Cortex of kidney (tissue), 1 donor: ENCODE data around the gene NCDN.
"Not testable (repeated sequence)": the region's sequence is repeated elsewhere in the genome, so short reads cannot be mapped to it uniquely, and the experiment has no call there.

Source experiments
- DNase-seq: peaks from one replicate; lab custom pipeline; 2025; lab: John Stamatoyannopoulos, UW

Gene NCDN

GRCh38 chr1:35569936-35570335 lies 12.3 kb downstream of the NCDN start:
- DNase-seq = no peak

- no peak for DNase-seq
Measured at GRCh38 chr1:35570589-35571137, 13.1 kb downstream of the NCDN start.

- DNase-seq = no peak
Measured at GRCh38 chr1:35571263-35571662, 13.7 kb downstream of the NCDN start.

- DNase-seq = no peak
Measured at GRCh38 chr1:35572296-35572695, 14.7 kb downstream of the NCDN start.

DNA sequence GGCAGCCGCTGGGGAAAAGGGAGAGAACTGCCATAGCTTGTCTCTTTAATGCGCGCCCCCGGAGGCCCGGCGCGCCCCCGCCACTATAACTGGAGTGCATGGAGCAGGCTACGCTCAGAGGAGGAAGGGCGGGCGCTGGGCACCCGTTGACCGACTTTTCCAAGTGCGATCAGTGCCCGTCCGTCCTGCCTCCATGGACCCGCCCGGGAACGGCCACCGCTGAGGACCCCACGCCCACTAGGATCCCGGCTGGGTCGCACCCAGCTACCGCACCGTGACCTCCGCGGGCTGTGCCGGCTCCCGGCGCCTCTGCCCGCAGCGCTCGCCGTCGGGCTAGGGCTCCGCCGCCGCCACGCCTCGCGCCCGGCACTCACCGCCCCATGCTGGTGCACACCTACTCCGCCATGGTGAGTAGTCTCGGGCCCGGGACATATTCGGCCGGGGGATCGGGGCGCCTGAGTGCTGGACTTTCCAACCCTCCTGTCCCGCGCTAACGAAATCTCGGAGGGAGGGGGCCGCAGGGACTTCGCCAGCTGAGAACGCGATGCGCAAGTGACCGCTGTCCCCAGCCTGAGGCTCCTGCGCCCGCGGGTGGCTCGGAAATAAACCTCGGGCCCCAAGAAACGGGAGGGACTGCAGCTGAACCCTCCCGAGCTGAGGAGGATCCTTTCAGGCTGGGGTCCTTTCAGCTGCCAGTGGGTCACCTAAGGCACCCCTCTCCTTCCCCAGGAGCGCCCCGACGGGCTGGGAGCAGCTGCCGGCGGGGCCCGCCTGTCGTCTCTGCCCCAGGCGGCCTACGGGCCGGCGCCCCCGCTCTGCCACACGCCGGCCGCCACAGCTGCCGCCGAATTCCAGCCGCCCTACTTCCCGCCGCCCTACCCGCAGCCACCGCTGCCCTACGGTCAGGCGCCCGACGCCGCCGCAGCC lies 15.9 kb downstream of the NCDN start, which contains the start of gene TFAP2E:
Gene TFAP2E, plus strand, starts transcription at position 117 of the 927 bp plus-strand sequence. Its CDS starts 264 bp downstream, at position 381.
- DNase-seq = no peak

DNA sequence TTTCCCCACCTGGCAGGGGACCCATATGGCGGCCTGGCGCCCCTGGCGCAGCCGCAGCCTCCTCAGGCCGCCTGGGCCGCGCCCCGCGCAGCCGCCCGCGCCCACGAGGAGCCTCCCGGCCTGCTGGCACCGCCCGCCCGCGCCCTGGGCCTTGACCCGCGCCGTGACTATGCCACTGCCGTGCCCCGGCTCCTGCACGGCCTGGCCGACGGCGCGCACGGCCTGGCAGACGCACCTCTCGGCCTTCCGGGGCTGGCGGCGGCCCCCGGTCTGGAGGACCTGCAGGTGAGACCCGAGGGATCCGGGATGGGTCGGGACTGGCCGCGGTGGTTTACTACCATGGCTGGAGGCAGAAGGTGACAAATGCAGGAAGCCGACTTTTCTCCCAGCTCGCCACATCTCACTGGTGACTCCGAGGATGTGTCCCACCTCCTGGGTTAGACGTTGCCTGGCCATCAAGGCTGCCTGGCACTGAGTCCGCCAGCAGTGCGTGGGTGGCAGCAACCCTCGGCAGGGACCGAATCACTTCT lies 16.6 kb downstream of the NCDN start:
- DNase-seq = no peak

DNA sequence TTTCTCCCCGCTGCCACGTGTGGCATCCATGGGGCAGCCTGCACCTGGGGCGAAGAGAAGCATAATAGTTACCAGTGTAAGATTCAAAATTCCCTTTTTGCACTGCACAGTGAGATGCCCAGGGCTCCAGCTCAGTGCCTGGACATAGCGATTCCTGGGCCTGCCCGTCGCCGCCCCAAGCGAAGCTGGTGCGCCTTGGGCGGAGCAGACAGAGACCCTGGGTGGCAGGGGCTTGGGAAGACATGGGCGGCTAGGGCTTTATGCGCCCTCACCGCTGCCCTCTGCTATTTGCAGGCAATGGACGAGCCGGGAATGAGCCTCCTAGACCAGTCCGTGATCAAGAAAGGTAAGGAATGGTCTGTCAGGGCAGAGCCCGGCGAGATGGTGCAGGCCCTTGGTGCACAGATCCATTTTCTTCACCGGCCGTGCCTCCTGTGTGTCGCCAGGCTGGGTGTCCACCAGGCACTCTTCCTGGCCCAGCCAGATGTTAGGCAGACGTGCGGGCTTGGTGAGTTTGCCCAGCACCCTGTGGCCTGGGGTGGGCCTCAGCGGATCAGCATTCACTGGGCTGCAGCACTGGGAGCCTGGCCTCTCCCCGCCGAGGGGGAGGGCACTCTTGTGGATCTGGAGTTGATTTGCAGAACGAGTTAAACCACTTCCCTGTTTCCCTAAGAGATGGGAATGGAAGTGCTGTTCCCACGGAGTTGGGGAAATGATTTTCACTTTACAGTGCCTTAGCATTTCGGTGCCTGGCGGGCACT lies 17.2 kb downstream of the NCDN start:
- DNase-seq = no peak

DNA sequence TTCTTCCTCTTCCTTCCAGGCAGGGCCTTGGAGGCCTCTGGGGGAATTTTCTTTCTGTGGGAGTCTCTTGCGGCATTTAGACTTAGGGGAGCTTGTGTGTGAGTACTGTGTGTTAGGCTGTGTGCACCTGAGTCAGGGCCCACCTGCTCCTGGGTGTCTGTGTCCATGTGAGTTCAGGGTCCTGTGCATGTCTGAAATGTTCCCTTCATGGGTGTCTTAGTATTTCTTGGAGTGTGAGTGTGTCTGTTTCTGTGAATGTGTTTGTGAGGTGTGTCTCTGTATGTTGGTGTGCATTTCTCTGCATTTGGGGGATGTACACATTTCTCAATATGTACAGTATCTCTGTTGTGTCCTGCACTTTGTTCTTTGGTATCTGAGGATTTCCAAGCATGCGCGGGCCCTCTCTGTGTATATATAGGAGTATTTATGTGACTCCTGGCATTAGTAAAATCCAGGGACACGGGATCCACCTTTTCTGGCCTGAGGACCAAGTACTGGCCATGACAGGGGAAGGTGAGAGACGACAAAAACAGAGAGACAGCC lies 17.9 kb downstream of the NCDN start:
- no peak for DNase-seq

DNA sequence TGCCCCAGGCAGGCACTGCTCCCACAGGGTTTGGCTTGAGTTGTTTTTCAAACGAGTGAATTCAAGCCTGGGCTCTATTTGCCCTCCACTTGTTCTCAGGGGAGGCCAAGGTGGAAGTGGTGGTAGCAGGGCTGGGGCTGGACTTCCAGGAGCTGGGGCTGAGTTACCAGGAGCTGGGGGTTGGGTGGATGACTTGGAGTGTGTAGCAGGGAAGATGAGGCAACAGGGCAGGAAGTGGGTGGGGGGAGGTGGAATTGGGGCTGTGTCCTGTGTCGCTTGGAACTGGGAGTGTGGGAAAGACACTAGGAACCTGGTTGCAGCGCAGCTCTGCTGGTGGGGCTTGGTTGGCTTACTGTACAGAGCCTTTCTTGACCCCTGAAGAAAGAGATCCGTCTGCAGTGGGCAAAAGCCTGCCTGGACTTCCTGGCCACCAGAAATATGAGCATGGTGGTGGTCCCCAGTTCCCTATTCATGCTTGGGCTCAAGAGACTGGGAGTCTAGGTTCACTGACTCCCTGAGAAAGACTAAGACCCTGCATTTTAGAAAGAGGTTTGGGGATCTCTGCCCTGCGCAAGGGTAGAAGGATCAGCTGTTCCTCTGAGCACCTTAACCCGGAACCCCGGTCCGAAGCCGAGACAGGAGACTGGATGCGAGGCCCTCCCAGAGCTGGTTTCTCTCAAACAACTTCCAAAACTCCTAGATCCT lies 18.6 kb downstream of the NCDN start:
- DNase-seq = no peak

DNA sequence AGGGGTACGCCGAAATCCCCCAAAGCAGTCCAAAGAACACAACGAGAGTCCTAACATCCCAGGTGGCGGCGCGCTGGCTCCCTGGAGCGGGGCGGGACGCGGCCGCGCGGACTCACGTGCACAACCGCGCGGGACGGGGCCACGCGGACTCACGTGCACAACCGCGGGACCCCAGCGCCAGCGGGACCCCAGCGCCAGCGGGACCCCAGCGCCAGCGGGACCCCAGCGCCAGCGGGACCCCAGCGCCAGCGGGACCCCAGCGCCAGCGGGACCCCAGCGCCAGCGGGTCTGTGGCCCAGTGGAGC lies 19.1 kb downstream of the NCDN start:
- not testable (repeated sequence) for DNase-seq

GRCh38 chr1:35577071-35577998 lies 19.7 kb downstream of the NCDN start:
- DNase-seq = no peak

GRCh38 chr1:35580949-35581388 lies 23.4 kb downstream of the NCDN start:
- no peak for DNase-seq

- DNase-seq = not testable (repeated sequence)
Measured at GRCh38 chr1:35581621-35582020, 24.0 kb downstream of the NCDN start.

DNA sequence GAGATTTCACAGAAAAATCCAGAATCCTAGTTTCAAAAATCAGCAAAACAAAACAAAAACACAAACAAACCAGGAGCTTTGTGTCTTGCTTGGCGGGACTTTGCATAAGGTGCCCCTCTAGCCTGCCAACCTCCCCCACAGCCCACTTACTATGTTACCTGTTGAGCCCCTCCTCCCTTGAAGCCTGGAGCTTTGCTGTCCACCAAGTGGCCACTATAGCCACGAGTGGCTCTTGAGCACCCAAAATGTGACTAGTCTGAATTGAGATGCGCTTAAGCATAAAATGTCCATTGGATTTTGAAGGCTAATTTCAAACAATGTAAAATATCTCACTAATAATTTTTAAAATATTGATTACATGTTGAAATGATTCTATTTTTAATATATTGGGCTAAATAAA lies 27.7 kb downstream of the NCDN start:
- no peak for DNase-seq

GRCh38 chr1:35585805-35586204 lies 28.2 kb downstream of the NCDN start:
- DNase-seq = not testable (repeated sequence)

DNA sequence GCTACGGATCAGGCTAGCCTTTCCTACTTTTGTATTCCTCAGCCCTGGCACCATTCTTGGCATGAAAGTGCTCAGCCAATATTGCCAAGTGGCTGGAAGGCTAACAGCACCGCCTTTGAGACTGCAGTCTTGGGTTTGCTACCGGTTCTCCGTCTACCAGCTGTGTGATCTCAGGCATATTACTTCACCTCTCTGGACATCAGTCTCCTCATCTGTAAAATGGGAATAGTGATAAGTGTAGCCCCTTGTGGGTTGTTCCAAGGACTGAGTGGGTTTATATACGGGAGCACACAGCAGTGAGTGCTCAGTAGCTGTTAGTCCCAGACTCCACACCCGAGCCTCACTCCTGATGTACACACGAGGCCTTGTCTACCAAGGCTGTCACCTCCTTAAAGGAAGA lies 29.2 kb downstream of the NCDN start:
- no peak for DNase-seq

- no peak for DNase-seq
Measured at GRCh38 chr1:35587736-35588135, 30.1 kb downstream of the NCDN start.

DNA sequence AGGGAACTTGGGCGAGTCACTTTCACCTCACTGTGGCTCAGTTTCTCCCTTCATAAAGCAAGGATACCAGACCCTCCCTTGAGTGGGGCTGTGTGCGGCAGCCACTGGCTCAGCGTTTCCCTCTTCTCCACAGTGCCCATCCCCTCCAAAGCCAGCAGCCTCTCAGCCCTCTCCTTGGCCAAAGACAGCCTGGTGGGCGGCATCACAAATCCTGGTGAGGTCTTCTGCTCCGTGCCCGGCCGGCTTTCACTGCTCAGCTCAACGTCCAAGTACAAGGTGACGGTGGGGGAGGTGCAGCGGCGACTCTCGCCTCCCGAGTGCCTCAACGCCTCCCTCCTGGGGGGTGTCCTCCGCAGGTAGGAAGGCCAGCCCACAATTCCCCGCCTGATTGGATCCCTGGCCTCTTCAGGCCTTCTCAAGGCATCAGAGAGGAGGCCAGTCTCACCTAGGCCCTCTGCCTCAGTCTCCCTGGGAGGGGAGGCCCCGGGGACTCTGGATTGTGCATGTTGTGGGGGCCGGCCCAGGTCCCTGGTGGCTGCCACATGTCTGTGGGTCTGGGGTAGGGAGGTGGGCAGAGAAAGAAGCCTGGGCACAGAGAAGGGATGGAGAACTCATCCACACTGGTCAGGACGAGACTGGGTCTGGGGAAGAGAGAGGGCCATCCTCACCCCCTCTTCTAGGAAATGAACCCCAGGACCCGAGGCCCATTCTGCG lies 30.8 kb downstream of the NCDN start:
- DNase-seq = no peak

DNA sequence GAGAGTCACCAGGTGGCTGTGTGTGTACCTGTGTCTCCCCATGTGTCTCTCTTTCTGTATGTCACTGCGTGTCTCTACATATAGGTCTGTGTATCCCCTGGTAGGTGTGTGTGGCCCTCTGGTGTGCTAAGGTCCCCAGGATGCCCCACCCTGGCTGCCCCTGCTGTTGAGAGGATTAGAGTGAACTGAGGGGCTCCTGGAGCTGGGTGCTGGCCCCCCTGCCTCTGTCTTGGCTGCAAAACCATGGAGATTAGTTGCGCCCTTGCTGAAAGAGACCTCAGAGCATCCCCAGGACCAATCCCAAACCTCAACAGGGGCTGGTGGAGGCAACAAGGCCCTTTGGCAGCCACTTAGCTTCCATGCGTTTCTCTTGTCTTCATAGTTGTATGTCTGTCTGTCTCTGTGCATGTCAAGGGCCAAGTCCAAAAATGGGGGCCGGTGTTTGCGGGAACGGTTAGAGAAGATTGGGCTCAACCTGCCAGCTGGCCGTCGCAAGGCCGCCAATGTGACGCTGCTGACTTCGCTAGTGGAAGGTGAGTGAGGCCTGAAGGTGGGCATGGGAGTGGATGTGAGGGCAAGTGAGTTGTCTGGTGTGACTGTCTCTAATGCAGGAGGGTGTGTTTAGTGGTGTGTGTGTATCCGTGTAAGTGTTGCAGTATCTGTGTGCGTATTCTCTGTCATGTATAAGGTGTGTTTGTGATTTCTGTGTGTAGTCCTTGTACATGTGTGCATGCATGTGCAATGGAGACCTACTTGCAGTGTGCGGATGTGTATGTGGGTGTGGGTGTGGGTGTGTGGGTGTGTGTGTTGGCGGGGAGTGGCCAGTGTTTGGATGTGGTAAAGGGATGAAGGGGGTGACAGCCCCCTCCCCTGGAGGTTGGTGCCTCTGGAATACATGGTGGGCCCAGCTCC lies 32.2 kb downstream of the NCDN start:
- no peak for DNase-seq
